PFSK-1 (cell line): ENCODE measurements around the gene R3HDM1.

Source experiments
- POLR2AphosphoS5 ChIP-seq: IDR thresholded peaks from 2 replicates; pipeline ENCODE4 v1.6.1; 2012; ENCODE audit warnings: low read depth, mild to moderate bottlenecking, control low read depth, low read length, moderate library complexity
- TAF1 ChIP-seq: IDR thresholded peaks from 2 replicates; pipeline ENCODE4 v1.6.1; 2012; ENCODE audit warnings: low read length, control low read depth, borderline replicate concordance; ENCODE audit not compliant: insufficient read depth
- TF ChIP-seq, protein P1 (sequence below), 2 experiments: IDR thresholded peaks; 2 replicates each; pipeline versions ENCODE4 v1.6.1 to v1.8.0; 2011 to 2012; ENCODE audit warnings: low read depth in 2 of 2, low read length in 2 of 2, control low read depth in 1 of 2, inconsistent platforms in 1 of 2, mild to moderate bottlenecking in 1 of 2, moderate library complexity in 1 of 2; ENCODE audit not compliant: insufficient read depth in 1 of 2

DNA sequence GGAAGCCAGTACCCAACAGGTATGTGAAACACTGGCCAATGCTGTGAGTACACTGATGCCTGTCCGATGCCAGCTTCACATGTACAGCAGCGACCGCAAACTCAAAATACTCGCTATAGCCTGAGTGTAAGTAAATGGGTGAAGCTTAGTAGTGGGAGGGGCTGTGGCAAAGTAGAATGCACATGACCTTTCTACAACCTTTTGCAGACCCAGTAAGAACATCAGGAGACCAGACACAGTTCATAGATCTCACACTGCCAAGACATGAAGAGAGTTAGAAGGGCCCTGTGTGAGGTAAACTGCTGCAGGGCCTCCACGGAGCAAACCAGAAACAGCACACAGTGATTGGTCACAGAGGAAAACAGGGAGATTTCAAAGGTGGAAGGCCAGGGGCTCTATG, 201.3 kb downstream of the R3HDM1 start:
- no peak for TF ChIP-seq TAF1
- no peak for TF ChIP-seq POLR2AphosphoS5
- TF ChIP-seq, protein P1, sequence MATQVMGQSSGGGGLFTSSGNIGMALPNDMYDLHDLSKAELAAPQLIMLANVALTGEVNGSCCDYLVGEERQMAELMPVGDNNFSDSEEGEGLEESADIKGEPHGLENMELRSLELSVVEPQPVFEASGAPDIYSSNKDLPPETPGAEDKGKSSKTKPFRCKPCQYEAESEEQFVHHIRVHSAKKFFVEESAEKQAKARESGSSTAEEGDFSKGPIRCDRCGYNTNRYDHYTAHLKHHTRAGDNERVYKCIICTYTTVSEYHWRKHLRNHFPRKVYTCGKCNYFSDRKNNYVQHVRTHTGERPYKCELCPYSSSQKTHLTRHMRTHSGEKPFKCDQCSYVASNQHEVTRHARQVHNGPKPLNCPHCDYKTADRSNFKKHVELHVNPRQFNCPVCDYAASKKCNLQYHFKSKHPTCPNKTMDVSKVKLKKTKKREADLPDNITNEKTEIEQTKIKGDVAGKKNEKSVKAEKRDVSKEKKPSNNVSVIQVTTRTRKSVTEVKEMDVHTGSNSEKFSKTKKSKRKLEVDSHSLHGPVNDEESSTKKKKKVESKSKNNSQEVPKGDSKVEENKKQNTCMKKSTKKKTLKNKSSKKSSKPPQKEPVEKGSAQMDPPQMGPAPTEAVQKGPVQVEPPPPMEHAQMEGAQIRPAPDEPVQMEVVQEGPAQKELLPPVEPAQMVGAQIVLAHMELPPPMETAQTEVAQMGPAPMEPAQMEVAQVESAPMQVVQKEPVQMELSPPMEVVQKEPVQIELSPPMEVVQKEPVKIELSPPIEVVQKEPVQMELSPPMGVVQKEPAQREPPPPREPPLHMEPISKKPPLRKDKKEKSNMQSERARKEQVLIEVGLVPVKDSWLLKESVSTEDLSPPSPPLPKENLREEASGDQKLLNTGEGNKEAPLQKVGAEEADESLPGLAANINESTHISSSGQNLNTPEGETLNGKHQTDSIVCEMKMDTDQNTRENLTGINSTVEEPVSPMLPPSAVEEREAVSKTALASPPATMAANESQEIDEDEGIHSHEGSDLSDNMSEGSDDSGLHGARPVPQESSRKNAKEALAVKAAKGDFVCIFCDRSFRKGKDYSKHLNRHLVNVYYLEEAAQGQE (IDR thresholded peaks at IDR 0.05; ENCODE audit: insufficient read depth in 1 of 2, low read depth in 2 of 2, low read length in 2 of 2): no peak
